NCI-H1417 treated with DMSO at 0.1 percent for 48 hours (cell line): ENCODE data around the gene RPL39L.

Experiments used
- DNase-seq: peaks from one replicate; lab custom pipeline; 2025; lab: John Stamatoyannopoulos, UW

Gene RPL39L

DNA sequence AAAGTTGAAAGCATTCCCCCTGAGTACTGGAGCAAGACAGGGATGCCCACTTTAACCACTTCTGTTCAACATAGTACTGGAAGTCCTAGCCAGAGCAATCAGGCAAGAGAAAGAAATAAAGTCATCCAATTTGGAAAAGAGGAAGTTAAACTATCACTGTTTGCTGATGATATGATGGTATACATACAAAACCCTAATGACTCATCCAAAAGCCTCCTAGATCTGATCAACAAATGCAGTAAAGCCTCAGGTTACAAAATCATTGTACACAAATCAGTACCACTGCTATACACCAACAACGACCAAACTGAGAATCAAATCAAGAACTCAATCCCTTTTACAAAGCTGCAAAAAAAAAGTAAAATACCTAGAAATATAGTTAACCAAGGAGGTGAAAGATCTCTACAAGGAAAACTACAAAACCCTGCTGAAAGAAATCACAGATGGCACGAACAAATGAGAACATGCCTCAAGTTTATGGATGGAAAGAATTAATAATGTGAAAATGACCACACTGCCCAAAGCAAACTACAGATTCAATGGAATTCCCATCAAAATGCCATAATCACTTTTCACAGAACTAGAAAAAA, 40.3 kb downstream of the RPL39L start:
- no peak for DNase-seq

DNA sequence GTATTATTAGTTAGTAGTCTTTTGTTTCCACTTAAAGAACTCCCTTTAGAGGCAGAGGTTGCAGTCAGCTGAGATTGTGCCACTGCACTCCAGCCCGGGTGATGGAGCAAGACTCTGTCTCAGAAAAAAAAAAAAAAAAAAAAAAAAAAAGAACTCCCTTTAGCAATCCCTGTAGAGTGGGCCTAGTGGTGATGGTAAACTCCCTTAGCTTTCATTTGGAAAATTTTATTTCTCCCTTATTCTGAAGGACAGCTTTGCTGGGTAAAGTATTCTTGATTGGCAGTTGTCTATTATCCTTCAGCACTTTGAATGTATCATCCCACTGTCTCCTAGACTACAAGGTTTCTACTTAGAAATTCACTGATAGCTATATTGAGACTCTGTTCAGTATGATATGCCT, 46.0 kb downstream of the RPL39L start:
- DNase-seq: no peak

DNA sequence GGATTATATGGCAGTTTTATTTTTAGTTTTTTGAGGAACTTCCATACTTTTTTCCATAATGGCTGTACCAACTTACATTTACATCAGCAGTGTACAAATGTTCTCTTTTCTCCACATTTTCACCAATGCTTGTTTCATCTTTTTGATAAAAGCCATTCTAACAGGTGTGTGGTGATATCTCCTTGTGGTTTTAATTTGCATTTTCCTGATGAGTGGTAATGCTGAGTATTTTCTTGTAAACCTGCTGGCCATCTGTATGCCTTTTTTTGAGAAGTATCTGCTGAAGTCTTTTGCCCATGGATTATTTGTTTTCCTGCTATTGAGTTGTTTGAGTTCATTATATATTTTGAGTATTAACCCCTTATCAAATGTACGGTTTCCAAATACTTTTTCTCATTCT, 50.6 kb downstream of the RPL39L start:
- no peak for DNase-seq

DNA sequence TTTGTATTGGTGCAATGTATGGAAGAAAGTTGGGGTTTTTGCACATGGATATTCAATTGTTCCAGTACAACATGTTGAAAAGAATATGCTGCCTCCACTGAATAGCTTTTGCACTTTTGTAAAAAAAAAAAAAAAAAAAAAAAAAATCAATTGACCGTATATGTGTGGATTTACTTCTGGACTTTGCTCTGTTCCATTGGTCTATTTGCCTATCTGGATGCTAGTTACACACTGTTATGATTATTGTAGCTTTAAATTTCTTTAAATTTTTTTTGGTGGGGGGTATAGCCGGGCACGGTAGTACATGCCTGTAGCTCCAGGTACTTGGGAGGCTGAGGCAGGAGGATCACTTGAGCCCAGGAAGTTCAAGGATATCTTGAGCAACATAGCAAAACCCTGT, 52.5 kb downstream of the RPL39L start:
- DNase-seq: no peak

DNA sequence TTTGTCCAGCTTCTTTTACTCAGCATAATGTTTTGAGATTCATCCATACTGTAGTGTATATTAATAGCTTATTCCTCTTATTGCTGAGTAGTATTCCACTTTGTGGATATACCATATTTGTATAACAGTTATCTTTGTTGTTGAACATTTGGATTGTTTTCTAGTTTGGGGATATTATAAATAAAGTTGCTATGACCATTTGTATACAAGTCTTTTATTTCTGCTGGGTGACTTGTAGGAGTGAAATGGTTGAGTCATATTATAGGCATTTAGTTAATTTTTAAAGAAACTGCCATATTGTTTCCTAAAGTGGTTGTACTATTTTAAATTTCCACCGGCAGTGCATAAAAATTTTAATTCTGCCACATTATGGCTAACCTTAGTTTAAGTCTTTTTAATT, 53.4 kb downstream of the RPL39L start:
- no peak for DNase-seq

DNA sequence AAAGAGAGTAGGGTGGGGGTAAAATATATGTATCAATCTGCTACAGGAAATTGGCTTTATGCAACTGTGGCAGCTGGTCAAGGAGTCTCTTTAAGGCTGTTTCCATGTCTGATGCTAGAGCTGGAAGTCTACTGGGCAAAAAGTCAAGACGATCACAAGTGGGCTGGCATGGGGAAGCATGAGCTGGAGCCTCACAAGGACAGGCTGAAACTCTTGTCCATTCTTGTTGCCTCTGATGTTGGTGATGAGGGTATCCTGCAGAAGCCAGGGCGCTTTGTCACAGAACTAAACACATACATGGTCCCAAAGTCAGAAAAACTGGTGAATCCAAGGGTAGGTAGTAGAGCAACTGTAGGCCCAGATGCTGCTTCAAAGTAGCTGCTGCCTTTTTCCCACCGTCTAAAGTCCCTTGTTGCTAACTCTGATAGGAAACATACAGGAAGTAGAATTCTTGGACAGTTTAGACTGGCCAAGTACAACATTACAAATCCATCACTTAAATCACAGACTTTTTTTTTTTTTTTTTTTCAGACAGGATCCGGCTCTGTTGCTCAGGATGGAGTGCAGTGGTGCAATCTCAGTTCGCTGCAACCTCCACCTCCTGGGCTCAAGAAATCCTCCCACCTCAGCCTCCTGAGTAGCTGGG, 54.2 kb downstream of the RPL39L start:
- no peak for DNase-seq

DNA sequence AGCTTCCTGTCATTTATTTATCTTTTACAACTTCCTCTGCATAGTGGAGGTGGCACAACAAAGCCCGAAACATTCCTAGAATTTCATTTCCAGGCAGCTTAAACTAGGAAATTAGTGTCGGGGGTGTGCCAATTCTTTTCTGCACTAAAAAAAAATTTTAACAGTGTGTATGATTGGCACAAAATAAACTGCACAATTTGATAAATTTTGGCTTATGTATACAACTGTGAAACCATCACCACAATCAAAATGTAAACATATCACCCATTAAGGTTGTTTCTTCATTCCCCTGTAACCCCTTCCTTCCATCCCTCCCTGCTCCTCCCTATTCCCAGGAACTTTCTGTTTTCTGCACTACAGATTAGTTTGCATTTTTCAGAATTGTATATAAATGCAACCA, 54.7 kb downstream of the RPL39L start:
- no peak for DNase-seq

DNA sequence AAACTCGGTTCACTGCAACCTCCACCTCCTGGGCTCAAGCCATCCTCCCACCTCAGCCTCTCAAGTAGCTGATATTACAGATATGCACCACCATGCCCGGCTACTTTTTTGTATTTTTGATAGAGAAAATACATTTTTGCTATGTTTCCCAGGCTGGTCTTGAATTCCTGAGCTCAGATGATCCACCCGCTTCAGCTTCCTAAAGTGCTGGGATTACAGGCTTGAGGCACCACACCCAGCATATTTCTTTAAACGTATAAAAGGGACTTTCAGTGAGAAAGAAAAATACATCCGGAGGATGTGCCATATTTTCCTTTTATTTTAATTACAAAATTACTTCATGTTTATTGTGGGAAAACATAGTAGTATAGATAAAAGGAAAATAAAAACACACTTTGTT, 55.2 kb downstream of the RPL39L start:
- no peak for DNase-seq

DNA sequence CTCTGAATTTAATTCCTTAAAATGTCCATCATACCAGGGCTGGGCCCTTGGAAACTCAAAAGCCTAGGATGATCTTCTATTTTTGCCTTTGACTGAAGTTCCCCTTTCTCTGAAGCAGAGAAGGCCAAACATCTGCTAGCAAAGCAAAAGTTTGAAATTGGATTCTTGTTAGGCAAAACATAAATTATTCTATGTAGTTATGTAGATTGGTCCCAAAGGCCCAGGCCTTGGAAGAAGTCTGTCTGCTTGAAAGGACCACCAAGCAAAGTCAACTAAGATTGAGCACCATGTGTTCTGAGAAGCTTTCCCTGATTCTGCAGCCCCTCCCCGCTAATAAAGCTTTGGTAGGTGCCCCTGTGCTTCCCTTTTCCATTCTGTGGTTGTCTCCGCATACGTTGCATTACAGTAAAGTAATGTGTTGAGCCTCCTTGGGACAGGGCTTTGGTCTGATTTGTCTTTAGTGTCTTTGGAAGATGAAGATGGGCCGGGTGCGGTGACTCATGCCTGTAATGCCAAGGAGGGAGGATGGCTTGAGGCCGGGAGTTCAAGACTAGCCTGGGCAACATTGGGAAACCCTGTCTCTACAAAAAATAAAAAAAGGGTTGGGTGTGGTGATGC, 56.4 kb downstream of the RPL39L start:
- no peak for DNase-seq

DNA sequence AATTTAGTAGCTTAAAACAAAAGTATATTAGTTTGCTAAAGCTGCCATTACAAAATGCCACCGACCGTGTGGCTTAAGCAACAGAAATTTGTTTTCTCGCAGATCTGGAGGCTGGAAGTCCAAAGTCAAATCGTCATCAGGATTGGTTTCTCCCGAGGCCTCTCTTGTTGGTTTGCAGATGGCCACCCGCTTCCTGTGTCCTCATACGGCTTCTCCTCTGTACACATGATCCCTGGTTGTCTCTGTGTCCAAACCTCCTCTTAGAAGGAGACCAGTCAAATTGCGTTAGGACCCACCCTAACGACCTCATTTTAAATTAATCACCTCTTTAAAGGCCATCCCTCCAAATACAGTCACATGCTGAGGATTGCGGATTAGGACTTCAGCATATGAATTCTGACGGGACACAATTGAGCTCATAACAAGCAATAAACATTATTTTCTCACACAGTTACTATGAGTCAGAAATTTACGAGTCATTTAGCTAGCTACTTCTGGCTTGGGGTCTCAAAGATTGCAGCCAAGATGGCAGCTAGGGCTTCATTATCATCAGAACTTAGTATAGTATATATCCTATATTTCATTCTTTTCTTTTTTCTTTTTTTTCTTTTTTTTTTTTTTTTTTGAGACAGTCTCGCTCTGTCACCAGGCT, 58.4 kb downstream of the RPL39L start:
- DNase-seq: no peak

DNA sequence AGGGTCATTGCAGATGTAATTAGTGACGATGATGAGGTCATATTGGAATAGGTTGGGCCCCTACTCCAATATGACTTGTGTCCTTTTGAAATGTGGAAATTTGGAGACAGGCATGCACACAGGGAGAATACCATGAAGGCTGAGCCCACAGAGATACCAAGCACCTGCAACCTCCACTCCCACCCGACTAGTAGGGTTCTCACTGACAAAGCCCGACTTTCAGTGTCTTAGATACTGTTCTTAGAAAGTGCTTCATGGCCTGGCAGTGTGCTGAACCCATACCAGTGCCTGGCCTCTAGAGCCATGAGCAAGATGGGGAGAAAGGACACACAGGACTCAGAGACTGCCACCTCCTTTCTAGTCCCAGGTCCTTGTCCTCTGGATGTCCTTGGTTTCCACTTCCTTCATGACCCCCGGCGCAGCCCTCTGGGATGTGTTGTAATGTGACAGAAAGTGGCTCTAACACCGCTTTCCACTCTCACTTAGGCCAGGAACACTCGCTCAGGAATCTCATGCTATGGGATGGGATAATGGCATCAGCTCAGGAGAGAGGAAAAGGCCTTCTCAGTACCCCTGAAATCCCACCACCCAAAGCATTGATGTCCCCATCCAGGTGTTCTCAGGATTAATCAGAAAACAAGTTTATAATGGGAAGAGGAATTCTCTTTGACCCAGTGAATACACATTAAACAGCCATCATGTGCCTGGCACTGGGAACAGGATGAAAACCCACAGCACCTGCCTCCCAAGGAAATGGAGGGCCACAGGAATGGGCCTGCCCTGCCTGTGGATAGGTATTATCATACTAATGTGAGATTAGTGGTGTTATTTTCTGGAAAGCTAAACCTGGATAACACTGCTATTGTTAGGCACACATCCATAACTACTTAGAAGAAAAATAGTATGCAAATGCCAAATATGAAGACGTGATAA, 59.9 kb downstream of the RPL39L start:
- no peak for DNase-seq

DNA sequence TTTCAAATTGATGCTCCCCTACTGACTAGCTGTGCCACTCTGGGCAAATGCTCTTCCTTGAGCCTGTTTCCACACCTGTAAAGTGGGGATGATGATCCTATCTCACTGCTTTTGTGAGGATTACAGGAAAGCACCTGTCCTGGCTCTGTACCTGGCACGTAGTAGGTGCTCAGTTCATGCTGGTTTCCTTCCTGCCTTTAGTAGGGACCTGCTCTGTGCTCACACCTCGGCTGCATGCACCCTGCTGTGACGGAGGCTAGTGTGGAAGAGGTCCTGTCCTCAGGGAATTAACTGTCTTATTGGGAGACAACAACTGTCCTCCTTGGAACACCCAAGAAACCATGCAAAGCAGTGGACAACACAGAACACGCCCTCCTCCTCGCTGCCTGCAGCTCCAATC, 61.8 kb downstream of the RPL39L start:
- no peak for DNase-seq

DNA sequence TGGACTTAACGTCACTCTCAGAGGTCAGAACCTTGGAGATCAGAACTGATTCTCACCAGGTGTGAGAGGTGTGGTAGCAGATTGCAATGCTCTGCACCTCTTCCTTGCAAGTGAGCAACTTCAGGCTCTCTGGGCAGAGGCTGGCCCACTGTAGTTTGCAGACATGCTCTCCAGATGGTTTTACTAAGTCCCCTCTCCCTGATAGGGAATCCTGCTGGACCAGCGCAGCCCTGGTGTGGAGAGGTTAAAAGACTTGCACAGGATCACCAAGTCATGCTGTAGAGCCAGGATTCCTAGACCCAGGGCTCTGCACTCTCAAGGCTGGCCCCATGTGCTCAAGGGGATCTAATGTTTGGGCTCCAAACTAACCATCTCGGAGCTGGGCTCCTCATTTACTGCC, 62.2 kb downstream of the RPL39L start:
- DNase-seq: no peak

DNA sequence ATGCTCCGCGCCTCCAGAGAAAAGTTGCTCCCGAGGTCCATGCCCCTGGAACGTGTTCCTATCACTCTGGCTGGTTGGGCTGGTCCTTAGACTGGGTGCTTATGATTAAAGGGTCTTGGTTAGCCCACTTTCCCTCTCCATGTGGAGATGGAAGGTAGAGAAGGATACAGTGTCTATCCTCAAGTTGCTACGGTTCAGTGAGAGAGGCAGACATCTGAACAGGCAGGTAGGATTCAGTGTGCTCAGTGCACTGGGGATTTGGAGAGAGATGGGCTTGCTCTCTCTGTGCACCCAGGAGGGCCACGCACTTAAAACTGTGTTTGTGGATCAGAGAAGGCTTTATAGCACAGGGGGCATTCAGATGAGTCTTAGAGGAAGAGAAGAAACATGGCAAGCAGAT, 63.0 kb downstream of the RPL39L start:
- no peak for DNase-seq

DNA sequence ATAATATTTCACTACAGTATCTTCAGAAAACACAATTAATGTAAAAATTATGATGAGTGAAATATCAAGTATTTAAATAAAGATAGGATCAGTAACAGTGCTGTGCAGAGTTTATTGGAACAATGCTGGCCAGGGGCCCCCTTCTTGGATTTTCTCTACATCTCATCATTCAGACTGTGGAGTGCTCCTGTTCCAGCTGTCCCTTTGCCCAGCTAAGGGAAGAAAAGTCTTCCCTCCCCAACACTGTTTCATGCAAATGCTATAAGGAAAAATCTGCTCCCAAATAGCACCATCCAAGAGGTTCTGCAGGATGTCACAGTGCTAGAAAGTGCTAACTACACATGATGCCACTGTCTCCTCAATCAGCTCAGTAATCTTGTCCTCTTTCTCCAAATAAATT, 64.5 kb downstream of the RPL39L start:
- DNase-seq: no peak

DNA sequence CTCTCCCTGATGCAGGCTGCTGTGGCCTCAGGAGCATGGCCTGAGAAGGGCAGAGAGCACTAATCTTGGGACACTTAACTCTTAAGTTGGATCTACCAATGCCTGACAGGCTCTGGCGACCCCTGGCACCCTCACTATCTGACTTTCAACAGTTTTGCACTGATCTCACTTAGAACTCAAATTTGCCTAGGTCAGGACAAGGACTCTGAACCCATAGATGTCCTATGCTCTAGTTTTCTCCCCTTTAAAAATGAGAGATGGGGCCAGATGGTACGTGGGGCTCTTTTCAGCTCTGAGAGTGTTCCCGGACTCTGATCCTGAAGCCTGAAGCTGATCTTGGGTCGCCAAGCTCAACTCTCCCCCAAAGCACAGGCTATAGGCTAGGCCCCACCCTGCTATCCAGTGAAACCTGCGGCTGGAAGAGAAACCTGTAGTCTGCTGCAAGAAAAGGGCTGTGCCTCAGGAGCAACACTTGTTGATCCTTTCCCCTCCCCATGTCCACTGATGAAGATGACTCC, 65.7 kb downstream of the RPL39L start:
- DNase-seq: no peak

DNA sequence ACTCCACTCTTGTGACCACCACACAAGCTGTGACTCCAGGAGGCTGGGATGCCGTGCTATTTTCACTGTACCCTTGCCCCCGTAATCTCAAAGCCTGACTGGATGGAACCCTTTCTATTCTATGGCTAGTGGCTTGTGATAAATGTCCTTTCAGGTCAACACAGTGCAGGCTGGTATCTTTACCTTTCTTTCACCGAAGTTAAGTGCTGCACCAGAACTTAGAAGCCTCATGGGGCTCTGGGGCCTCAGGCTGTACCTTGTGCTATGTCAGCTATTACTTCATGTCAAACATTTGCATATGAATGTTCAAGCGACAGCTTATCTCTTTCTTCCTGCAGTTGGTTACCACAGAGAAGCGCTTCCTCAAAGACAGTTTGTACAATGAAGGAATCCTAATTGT, 66.8 kb downstream of the RPL39L start:
- DNase-seq: no peak

DNA sequence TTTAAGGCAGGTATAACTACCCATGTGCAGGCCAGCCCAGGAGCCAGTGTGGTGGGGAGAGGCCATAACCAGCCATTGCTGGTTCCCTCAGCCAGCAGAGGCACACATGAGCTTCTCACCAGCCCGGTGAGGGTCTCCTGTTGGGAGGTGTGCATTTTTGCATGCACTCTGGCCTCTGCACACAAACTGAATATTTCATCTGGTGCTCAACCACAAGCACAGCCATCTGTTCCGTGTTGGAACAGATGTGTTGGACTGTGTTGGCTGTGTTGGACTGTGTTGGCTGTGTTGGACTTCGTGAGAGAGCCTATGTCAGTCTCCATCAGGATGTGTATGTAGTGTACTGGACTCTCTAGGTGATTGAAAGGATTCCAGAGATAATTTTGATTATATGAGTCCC, 67.2 kb downstream of the RPL39L start:
- no peak for DNase-seq
